HG03135 (cell line): ENCODE results near the gene TMEM53.

Experiments
- ATAC-seq: cut with Tn5 transposase; IDR thresholded peaks from one replicate; pipeline ENCODE4 v1.9.1; 2021; ENCODE audit warnings: mild to moderate bottlenecking, moderate library complexity; ENCODE audit not compliant: unreplicated experiment

TMEM53 gene

DNA sequence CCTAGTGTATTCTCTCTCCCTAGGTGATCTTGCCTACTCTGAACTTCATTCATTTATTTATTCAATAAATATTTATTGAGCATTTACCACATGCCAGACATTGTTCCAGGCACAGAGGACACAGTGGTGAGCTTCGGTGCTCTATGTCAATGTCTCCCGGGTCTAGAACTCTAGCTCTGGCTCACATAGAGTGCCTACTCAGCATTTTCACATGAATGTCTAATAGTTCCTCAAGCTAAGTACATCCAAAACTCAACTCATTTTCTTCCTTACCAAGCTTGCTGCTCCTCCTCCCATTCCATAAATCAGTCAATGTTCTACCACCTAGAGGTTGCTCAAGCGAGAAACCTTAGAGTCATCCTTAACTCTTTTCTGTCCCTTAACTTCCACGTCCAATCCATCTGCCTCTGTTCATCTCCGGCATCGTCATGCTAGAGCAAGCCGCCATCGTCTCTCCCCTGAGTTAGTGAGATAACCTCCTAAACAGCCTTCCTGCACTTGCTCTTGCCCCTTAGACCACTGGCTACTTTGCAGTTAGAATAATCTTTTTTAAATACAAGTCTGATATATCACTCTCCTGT is 67.5 kb downstream of the TMEM53 start:
- ATAC-seq = no peak

DNA sequence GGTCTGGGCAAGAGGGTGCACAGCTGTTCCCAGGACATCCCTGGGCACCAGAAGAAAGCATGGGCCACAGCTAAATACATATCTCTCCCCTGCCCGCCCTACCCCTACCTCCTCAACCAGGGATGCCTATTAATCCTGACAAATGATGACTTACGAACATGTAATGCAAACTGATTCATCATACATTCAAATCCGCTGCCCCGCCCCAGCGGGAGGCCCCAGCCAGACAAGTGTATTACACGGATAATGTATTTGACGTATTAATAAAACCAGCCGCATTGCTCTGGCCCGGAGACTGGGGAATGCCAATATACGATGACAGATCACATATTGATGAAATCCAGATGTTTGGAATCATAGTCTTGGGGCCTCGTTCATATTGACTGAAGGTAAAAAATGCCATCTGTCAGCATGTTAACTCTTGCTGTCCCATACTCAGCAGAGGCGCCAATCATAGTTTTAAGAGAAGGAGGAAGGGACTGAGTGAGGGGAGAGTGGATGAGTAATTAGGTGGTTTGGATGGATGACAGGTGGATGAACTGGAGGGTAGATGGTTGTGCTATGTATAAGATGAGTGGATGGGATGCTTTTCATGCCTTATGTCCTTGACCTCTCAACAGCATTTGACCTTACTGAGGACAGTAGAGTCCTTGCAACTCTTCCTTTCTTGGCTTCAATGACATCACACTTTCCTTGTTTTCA is 68.2 kb downstream of the TMEM53 start:
- ATAC-seq = no peak

DNA sequence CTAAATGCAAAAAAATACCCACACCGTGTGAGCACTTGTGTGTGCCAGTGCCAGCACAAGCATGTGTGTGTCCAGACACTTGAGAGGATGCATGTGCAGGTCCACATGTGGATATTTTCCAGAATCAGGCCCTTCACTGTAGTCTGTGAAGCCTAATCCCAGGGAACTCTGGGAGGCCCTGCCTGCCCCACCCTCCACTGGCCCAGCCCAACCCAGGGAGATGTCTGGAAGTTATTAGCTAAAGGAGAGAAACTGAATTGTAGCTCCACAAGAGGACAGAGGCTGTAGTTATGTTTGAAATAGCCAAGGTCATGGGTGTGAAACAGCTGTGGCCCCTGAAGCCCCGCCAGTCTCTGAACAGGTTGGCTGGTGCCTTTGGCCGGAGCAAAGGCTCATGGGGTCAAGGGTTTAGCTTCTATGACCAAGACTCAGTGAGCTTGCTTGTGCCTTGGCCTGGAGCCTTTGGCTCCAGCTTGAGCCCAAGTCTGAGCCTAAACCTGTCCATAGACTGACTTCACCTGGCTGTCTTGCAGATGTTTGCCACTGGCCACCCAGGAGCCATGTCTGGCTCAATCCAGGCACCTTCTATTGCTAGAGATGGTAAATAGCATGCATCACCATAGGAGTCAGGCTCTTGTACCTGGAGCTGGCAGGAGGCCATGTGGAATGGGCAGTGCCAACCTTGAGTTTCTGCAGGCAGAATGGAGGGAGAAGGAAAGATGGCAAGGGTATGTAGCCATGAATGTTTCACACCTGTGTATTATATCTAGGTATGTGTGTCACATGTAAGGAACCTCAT is 69.9 kb downstream of the TMEM53 start:
- ATAC-seq = no peak

DNA sequence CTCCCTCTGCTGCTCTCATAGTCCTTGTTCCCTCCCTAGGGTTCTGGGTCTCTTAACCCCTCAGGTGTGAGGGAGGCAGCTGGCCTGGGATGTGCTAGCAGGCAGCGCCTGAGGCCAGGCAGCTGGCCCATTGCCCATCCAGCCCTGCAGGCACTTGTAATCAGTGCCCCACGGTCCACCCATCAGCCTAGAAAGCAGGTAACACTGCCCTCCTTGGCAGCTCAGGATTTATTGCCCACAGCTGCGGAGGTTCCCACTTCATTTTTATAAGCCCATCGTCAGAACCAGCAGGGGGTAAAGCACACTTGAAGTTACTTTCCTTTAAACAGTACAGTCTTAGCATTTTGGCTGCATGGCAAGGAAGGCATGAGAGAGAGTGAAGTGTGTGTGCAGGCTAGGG is 70.6 kb downstream of the TMEM53 start:
- ATAC-seq = no peak
